Keratinocyte (primary cell): ENCODE results near the gene PDE1C. TPM values are rescaled to one million over a fixed set of nuclear protein-coding genes. Genes with fewer than 3 reads are reported as not detected.

ENCODE experiments used
- DNase-seq: peaks from one replicate; pipeline ENCODE4 v3.0.0-alpha.2; 2011; ENCODE audit warnings: low read depth, missing footprints, low spot score
- FAIRE-seq: peaks from 2 replicates; lab custom pipeline; 2011; peaks lifted over from hg19 to GRCh38; lab: Jason Lieb, UNC
- H2AFZ ChIP-seq: 2 replicates; pipeline ENCODE4 v1.6.0; 2012; ENCODE audit warnings: low read length, control low read depth, inconsistent platforms; ENCODE audit not compliant: control insufficient read depth
- H3K27ac ChIP-seq: 2 replicates; pipeline ENCODE4 v1.5.1; 2011; ENCODE audit warnings: low read length; ENCODE audit not compliant: control insufficient read depth, insufficient read depth
- H3K27me3 ChIP-seq: 3 replicates; pipeline ENCODE4 v1.6.0; 2011; ENCODE audit warnings: low read length; ENCODE audit not compliant: control insufficient read depth, insufficient read depth; ENCODE audit errors: extremely low read depth
- H3K36me3 ChIP-seq, 2 experiments: 2 replicates in 1 of 2; 3 replicates in 1 of 2; pipeline ENCODE4 v1.5.1; 2011; ENCODE audit warnings: low read length in 2 of 2, mild to moderate bottlenecking in 1 of 2; ENCODE audit not compliant: control insufficient read depth in 2 of 2, insufficient read depth in 2 of 2; ENCODE audit errors: extremely low read depth in 1 of 2
- H3K4me1 ChIP-seq: 3 replicates; pipeline ENCODE4 v1.5.1; 2011; ENCODE audit warnings: low read length; ENCODE audit not compliant: control insufficient read depth, insufficient read depth; ENCODE audit errors: extremely low read depth
- H3K4me2 ChIP-seq: 3 replicates; pipeline ENCODE4 v1.6.0; 2011; ENCODE audit warnings: low read depth, low read length; ENCODE audit not compliant: control insufficient read depth, insufficient read depth; ENCODE audit errors: extremely low read depth
- H3K4me3 ChIP-seq, 3 experiments: fragments of 200-600 bp in 1 of 3; sonication (generic) in 1 of 3; 2 replicates in 2 of 3; 3 replicates in 1 of 3; pipeline ENCODE4 v1.5.1; 2011 to 2016; ENCODE audit warnings: low read length in 3 of 3, mild to moderate bottlenecking in 3 of 3, control low read depth in 2 of 3, inconsistent platforms in 1 of 3, low read depth in 1 of 3, mixed read lengths in 1 of 3, mixed run types in 1 of 3, moderate library complexity in 1 of 3; ENCODE audit not compliant: control insufficient read depth in 2 of 3, insufficient read depth in 2 of 3; ENCODE audit errors: extremely low read depth in 1 of 3
- H3K79me2 ChIP-seq: 2 replicates; pipeline ENCODE4 v1.6.0; 2012; ENCODE audit warnings: low read length; ENCODE audit not compliant: control insufficient read depth, insufficient read depth
- H3K9ac ChIP-seq: 3 replicates; pipeline ENCODE4 v1.6.0; 2011; ENCODE audit warnings: low read length; ENCODE audit not compliant: control insufficient read depth, insufficient read depth; ENCODE audit errors: extremely low read depth
- H3K9me1 ChIP-seq: 3 replicates; pipeline ENCODE4 v1.6.0; 2011; ENCODE audit warnings: low read length; ENCODE audit not compliant: control insufficient read depth, insufficient read depth; ENCODE audit errors: extremely low read depth
- H3K9me3 ChIP-seq: 2 replicates; pipeline ENCODE4 v1.5.1; 2012; ENCODE audit warnings: low read depth, low read length; ENCODE audit not compliant: control insufficient read depth
- H4K20me1 ChIP-seq: 3 replicates; pipeline ENCODE4 v1.6.0; 2011; ENCODE audit warnings: low read length; ENCODE audit not compliant: control insufficient read depth, insufficient read depth; ENCODE audit errors: extremely low read depth
- CTCF ChIP-seq, 3 experiments: IDR thresholded peaks in 1 of 3; conservative IDR thresholded peaks in 1 of 3; optimal IDR thresholded peaks in 1 of 3; 2 replicates in 2 of 3; 3 replicates in 1 of 3; pipeline versions ENCODE3 to v1.5.1; 2011; ENCODE audit warnings: low read length in 3 of 3, mild to moderate bottlenecking in 3 of 3, moderate library complexity in 2 of 3, control low read depth in 1 of 3, inconsistent platforms in 1 of 3; ENCODE audit not compliant: insufficient read depth in 2 of 3; ENCODE audit errors: extremely low read depth in 1 of 3
- EZH2 ChIP-seq: IDR thresholded peaks from one replicate; pipeline ENCODE4 v1.6.1; 2012; ENCODE audit warnings: inconsistent platforms, mild to moderate bottlenecking, low read length, moderate library complexity
- dilution Hi-C: fragments of 300-500 bp; cut with MboI; formaldehyde crosslinking; loops from one replicate; pipeline ENCODE4 v1.7.0; 2020; ENCODE audit warnings: low sequenced_read_pairs; ENCODE audit not compliant: extremely low pct_ligation_motif_present
- polyA plus RNA-seq, 5 experiments: library from polyadenylated mRNA; depleted of rRNA in 3 of 5; stranded (reverse) in 3 of 5; stranded (forward) in 1 of 5; unstranded in 1 of 5; fragments of >200 nt; gene quantifications; 1 replicate in 1 of 5; 2 replicates in 3 of 5; 3 replicates in 1 of 5; pipeline versions ENCODE4 v1.2.1 to v1.2.3, GENCODE V29; 2011 to 2012; ENCODE audit warnings: missing spikeins in 2 of 5, low read depth in 1 of 5, low replicate concordance in 1 of 5

The PDE1C gene
- polyA plus RNA-seq, 1 donor (not counting 4 experiments of a cell fraction or from before 2014, with no cell fraction given), result 2.5 TPM

- no peak for TF ChIP-seq CTCF (optimal IDR thresholded peaks at IDR 0.05 in 1 of 3, IDR thresholded peaks at IDR 0.05 in 1 of 3, conservative IDR thresholded peaks at IDR 0.05 in 1 of 3; ENCODE audit: extremely low read depth in 1 of 3, insufficient read depth in 2 of 3, low read length in 3 of 3)
- TF ChIP-seq EZH2, result no peak
- no peaks in the 10 kb centered on the region for H3K9me1 ChIP-seq
- H3K36me3 ChIP-seq, result no peaks in the 10 kb centered on the region
- no peak overlapping the region for H3K9ac ChIP-seq
- FAIRE-seq (no peak), DNase-seq (no peak)
- no peak overlapping the region for H3K4me3 ChIP-seq
- H3K9me3 ChIP-seq, result no peaks in the 10 kb centered on the region
- no peak overlapping the region for H3K27ac ChIP-seq
- H3K79me2 ChIP-seq, result no peaks in the 10 kb centered on the region
- H3K4me2 ChIP-seq, result no peak overlapping the region
- no peaks in the 10 kb centered on the region for H4K20me1 ChIP-seq
- no peak overlapping the region for H2AFZ ChIP-seq
- no peaks in the 10 kb centered on the region for H3K27me3 ChIP-seq
- dilution Hi-C loops, result no loop called here
- H3K4me1 ChIP-seq, result peaks cover 15% of the 10 kb centered on the region
Observed at GRCh38 chr7:31885171-31885570, 185.0 kb downstream of the PDE1C start.

- peak overlapping the region; percentile 66 for H3K27ac ChIP-seq
- peak overlapping the region; percentile 58 for H3K4me2 ChIP-seq
- no peak overlapping the region for H3K9ac ChIP-seq
- no peaks in the 10 kb centered on the region for H3K27me3 ChIP-seq
- H4K20me1 ChIP-seq, result no peaks in the 10 kb centered on the region
- no peak for TF ChIP-seq EZH2
- no peak for TF ChIP-seq CTCF (optimal IDR thresholded peaks at IDR 0.05 in 1 of 3, IDR thresholded peaks at IDR 0.05 in 1 of 3, conservative IDR thresholded peaks at IDR 0.05 in 1 of 3; ENCODE audit: extremely low read depth in 1 of 3, insufficient read depth in 2 of 3, low read length in 3 of 3)
- dilution Hi-C loops, result no loop called here
- peak overlapping the region in 1 of 3 experiments; percentile 2 for H3K4me3 ChIP-seq
- peak overlapping the region; percentile 79 for H2AFZ ChIP-seq
- no peaks in the 10 kb centered on the region for H3K9me3 ChIP-seq
- H3K79me2 ChIP-seq, result no peaks in the 10 kb centered on the region
- no peaks in the 10 kb centered on the region for H3K9me1 ChIP-seq
- H3K36me3 ChIP-seq, result no peaks in the 10 kb centered on the region
- peak; percentile 86 for FAIRE-seq
- peaks cover 12% of the 10 kb centered on the region for H3K4me1 ChIP-seq
- DNase-seq, result no peak
Observed at GRCh38 chr7:31883761-31884164, 186.4 kb downstream of the PDE1C start.
